ENCODE data around the gene PDCL2.
A peak's percentile ranks its signal among the peaks of the same experiment; 100 is the strongest.

Gene PDCL2

DNA sequence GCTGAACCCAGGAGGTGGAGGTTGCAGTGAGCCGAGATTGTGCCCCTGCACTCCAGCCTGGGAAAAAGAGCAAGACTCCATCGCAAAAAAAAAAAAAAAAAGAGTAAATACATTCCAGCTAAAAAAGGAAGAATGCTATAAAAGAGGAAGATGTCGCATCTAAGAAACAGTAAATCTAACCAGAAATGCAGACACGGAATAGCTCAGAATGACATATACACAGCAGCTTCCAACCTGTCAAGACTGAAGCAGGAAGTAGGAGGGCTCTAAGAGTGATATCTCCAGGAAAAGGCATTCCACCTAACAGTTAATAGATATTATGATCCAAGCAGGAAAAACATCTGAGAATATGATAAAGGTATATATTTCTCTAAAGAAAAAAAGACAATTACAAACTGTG is 61.4 kb downstream of the PDCL2 start:
- peaks cover 16 to 25% of the 10 kb centered on the region in 2 donors for H3K9me3 Mint-ChIP-seq
- no peak overlapping the region for H3K4me3 Mint-ChIP-seq
- ATAC-seq (no peak), DNase-seq (no peak)
- peaks cover 10% of the 10 kb centered on the region for H3K4me1 Mint-ChIP-seq
- H3K27ac Mint-ChIP-seq, result no peak overlapping the region
- no peaks in the 10 kb centered on the region for H3K27me3 Mint-ChIP-seq

DNA sequence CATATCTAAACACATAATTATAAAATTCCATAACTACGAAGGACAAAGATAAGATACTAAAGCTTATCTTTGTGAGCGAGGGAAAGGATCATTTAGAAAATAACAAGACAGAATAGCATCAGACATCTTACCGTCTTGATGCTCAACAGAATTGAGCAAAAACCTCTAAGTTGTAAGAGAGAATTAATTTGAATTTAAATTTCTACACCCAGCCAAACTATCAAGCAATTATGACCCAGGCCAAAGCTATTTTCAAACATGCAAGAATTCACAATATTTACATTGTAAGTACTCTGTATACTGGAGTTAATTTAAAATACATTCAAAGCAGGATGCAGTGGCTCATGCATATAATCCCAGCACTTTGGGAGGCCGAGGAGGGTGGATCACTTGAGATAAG is 61.9 kb downstream of the PDCL2 start:
- Mint-ChIP-seq H3K9me3 (peaks cover 16 to 25% of the 10 kb centered on the region in 2 donors), H3K27ac (no peak overlapping the region), H3K27me3 (no peaks in the 10 kb centered on the region), H3K4me1 (peaks cover 10% of the 10 kb centered on the region), H3K4me3 (no peak overlapping the region)
- DNase-seq (no peak), ATAC-seq (no peak)

DNA sequence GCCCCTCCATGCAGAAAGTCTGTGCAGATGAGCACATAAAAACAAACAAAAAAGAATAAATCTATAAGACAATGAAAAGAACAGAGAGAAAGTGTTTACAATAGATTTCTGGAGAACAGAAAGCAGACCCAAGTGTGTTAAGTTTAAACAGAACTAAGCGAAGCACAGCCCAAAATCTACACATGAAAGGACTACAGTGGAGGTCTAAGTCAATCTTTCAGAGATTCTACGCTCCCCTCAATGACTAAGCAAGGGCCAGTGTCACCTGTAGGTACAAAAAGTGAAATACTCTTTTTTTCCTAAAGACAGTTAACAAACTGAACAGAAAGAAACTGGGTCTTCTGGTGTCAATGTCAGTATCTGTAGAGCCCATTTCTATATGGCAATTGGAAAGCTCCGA is 63.6 kb downstream of the PDCL2 start:
- Mint-ChIP-seq H3K9me3 (peaks cover 7 to 15% of the 10 kb centered on the region in 2 donors), H3K27me3 (no peaks in the 10 kb centered on the region), H3K27ac (peak overlapping the region in 1 of 2 donors; percentile 11), H3K4me3 (no peak overlapping the region), H3K4me1 (peaks cover 10% of the 10 kb centered on the region)
- DNase-seq, result no peak
- ATAC-seq, result no peak

DNA sequence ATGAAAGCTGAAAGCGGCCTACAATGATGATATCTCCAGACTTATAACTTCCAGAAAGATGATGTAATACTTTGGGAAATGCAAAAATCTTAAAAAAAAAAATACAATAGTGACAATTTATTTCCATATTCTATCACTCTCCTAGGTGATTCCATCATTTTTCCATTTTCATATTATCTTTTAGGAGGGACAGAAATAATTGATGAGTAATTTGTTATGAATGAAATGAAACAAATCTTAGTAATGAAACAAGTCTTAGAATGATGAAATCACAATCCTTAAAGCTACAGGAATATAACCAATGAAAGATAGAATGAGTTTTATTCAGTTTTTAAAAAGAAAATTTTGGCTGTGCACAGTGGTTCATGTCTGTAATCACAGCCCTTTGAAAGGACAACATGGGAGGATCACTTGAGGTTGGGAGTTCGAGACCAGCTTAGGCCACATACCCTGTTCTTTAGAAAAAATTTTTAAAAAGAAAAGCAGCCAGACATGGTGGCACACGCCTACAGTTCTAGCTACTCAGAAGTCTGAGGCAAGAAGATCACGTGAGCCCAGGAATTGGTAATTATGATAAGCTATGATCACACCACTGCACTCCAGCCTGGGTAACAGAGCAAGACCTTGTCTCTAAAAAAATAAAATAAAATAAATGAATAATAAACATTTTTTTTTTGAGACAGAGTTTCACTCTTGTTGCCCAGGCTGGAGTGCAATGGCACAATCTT is 67.0 kb downstream of the PDCL2 start:
- no peak for ATAC-seq
- no peak for DNase-seq
- no peak overlapping the region for H3K4me3 Mint-ChIP-seq
- no peaks in the 10 kb centered on the region for H3K4me1 Mint-ChIP-seq
- peak overlapping the region in 1 of 2 donors; percentile 82 for H3K27ac Mint-ChIP-seq
- no peaks in the 10 kb centered on the region for H3K27me3 Mint-ChIP-seq
- H3K9me3 Mint-ChIP-seq, result no peaks in the 10 kb centered on the region

DNA sequence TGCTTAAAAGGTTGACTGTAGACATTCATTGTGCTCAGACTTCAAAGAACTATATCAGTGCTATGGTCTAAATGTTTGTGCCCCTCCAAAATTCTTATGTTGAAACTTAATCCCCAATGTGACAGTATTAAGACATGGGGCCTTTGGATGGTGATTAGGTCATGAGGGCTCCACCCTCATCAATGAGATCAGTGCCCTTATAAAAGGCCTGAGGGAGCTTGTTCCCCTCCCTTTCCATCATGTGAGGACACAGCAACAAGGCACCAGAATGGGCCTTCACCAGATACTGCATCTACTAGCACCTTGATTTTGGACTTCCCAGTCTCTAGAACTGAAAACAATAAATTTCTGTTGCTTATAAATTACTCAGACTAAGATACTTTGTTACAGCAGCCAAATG is 73.6 kb downstream of the PDCL2 start:
- Mint-ChIP-seq H3K9me3 (peaks cover 0 to 5% of the 10 kb centered on the region in 2 donors), H3K27ac (no peak overlapping the region), H3K4me1 (peaks cover 5% of the 10 kb centered on the region), H3K27me3 (no peaks in the 10 kb centered on the region), H3K4me3 (no peak overlapping the region)
- ATAC-seq (no peak), DNase-seq (no peak)

DNA sequence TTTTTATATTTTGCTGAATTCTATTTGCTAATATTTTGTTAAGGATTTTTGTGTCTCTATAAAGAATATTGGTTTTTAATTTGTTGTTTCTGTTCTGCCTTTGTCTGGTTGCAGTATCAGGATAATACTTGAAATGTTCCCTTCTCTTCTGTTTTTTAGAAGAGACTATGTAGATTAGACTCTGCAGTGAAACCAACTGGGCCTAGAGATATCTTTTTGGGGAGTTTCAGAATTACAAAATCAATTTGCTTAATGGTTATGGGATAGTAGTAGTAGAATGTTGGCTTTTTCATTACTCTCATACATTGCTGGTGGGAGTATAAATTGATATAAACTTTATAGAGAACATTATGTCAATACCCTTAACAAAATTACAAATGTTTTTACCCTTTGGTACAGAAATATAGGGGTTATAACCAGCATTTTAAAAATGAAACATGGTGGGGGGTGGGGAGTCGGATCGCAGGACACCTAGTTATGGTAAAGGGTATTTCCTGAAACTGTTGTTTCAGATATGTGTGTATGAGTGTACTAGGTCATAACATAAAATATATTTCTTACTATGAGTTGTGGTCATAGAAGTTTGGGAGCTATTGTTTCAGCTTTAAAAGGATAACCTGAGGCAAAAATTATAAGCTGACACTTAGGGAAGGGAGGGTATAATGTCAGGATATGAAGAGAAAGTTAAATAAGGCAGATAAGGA is 74.4 kb downstream of the PDCL2 start:
- H3K27ac Mint-ChIP-seq, result peak overlapping the region in 1 of 2 donors; percentile 86
- no peak overlapping the region for H3K4me3 Mint-ChIP-seq
- H3K27me3 Mint-ChIP-seq, result no peaks in the 10 kb centered on the region
- H3K4me1 Mint-ChIP-seq, result peaks cover 5% of the 10 kb centered on the region
- no peak for ATAC-seq
- no peak for DNase-seq
- peaks cover 0 to 5% of the 10 kb centered on the region in 2 donors for H3K9me3 Mint-ChIP-seq

DNA sequence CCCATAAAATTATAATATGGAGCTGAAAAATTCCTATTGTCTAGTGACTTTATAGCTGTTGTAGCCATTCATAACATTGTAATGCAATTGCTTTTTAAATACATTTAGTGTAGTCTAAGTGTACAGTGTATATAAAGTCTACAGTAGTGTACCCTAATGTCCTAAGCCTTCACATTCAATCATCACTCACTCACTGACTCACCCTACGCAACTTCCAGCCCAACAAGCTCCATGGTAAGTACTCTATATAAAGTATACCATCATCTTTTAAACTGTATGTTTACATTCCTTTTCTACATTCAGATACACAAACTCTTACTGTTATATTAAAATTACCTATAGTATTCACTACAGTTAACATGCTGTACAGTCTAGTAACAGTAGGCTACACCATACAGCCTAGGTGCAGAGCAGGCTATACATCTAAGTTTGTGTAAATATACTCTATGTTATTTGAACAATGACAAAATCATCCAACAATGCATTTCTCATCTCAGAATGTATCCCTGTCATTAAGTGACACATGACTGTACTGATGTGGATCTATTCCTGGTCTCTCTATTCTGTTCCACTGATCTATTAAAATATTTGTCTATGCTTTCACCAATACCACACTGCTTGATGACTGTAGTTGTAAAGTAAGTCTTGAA is 79.0 kb downstream of the PDCL2 start:
- Mint-ChIP-seq H3K9me3 (peaks cover 0 to 3% of the 10 kb centered on the region in 2 donors), H3K27me3 (no peaks in the 10 kb centered on the region), H3K27ac (no peak overlapping the region), H3K4me3 (no peak overlapping the region), H3K4me1 (peaks cover 26% of the 10 kb centered on the region)
- DNase-seq (no peak), ATAC-seq (no peak)

DNA sequence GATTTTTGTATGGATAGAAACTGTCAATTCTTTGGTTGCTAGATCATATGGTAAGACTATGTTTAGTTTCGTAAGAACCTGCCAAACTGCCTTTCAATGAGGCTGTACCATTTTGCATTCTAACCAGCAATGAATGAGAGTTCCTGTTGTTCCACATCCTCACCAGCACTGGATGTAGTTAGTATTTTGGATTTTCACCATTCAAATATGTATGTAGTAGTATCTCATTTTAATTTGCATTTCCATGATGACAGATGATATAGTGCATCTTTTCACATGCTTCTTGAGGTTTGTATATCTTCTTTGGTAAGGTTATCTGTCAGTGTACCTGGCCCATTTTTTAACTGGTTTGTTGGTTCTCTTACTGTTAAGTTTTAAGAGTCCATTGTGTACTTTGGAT is 80.0 kb downstream of the PDCL2 start:
- ATAC-seq (no peak), DNase-seq (no peak)
- Mint-ChIP-seq H3K4me1 (peaks cover 26% of the 10 kb centered on the region), H3K4me3 (no peak overlapping the region), H3K27me3 (no peaks in the 10 kb centered on the region), H3K9me3 (no peaks in the 10 kb centered on the region), H3K27ac (no peak overlapping the region)

DNA sequence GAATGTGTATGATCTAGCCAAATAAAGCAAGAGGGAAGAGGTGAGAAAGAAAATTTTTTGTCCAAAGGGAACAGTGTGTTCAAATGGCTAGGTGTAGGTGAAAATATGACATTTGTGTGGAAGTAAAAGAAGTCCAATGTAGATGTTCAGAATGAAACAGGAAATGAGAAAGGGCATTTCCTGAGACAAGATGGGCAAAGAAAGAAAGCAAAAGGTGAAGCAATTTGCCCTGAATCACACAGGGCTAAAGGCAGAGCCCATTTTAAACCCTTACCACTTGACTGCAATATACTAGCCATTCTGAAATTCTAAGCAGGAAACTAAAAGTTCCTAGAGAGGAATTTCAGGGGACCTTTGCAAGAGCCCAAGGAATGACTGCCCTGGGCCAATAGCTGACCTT is 81.4 kb downstream of the PDCL2 start:
- H3K4me3 Mint-ChIP-seq, result no peak overlapping the region
- H3K27me3 Mint-ChIP-seq, result no peaks in the 10 kb centered on the region
- H3K9me3 Mint-ChIP-seq, result no peaks in the 10 kb centered on the region
- peaks cover 21% of the 10 kb centered on the region for H3K4me1 Mint-ChIP-seq
- DNase-seq (no peak), ATAC-seq (no peak)
- H3K27ac Mint-ChIP-seq, result no peak overlapping the region

DNA sequence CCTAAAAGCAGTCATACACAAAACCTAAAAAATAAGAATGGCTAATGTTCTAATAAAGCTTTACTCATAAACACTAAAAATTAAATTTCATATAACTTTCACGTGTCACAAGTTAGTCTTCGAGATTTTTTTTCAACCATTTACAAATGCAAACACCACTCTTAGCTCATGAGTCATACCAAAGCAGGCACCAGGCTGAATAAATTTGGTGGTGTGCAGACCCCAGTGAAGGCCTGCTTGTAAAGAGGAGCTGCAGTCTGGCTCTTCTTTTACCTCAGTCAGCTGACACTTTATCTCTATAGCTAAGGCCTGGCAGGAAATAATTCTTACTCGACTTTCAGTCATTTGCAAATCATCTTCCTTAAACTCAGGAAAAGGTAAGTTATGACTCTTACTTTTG is 82.8 kb downstream of the PDCL2 start:
- H3K4me3 Mint-ChIP-seq, result no peak overlapping the region
- DNase-seq (no peak), ATAC-seq (no peak)
- no peaks in the 10 kb centered on the region for H3K9me3 Mint-ChIP-seq
- H3K4me1 Mint-ChIP-seq, result peaks cover 21% of the 10 kb centered on the region
- no peak overlapping the region for H3K27ac Mint-ChIP-seq
- H3K27me3 Mint-ChIP-seq, result no peaks in the 10 kb centered on the region

DNA sequence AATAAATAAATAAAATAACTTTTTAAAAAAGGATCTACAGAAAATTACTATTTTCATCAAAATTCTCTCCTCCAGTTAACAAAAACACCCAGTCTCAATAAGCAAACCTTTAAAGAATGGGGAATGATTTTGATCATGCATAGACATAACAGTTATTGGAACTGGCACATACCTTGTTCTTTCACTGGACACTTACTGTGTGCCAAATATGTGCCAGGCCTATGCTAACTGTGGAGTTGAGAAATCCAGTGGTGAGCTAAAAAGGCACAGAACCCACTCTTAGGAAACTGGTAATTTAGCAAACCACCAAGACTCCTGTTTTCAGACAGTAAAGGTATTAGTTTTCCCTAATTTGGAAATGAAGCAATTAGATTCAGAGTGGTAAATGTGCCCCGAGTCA is 84.4 kb downstream of the PDCL2 start:
- Mint-ChIP-seq H3K27me3 (no peaks in the 10 kb centered on the region), H3K27ac (no peak overlapping the region), H3K4me1 (peaks cover 28% of the 10 kb centered on the region), H3K4me3 (no peak overlapping the region), H3K9me3 (no peaks in the 10 kb centered on the region)
- ATAC-seq (no peak), DNase-seq (no peak)
